ENCODE data around the gene DAZ3.
"Not testable (repeated sequence)": the region's sequence is repeated elsewhere in the genome, so short reads cannot be mapped to it uniquely, and the experiment has no call there.

DAZ3 gene

GRCh38 chrY:24813293-24813692, at the start of gene DAZ3:
DAZ3 (minus strand) TSS chrY:24813393; CDS start chrY:24813185, 208 bp downstream.
- DNase-seq = not testable (repeated sequence)

GRCh38 chrY:24833619-24834018, 20.4 kb upstream of the DAZ3 start, which contains the start of gene DAZ4:
DAZ4 (plus strand) TSS chrY:24833919; CDS start chrY:24834127, 208 bp downstream.
- DNase-seq = not testable (repeated sequence)

GRCh38 chrY:24825069-24825468, 11.9 kb upstream of the DAZ3 start:
- DNase-seq = not testable (repeated sequence)

- not testable (repeated sequence) for DNase-seq
Observed at GRCh38 chrY:24824184-24824879, 11.1 kb upstream of the DAZ3 start.

GRCh38 chrY:24821836-24822235, 8.6 kb upstream of the DAZ3 start:
- DNase-seq = not testable (repeated sequence)

All from right forelimb (tissue), 1 donor.